Coronary artery (tissue), 2 donors: ENCODE results near the gene NLRC3.

Experiments used
- DNase-seq: peaks from one replicate; pipeline ENCODE4 v3.0.0-alpha.2; 2017; ENCODE audit warnings: low spot score
- H3K27ac ChIP-seq, 2 donors: fragments of 200-600 bp; sonication (generic); one replicate each; pipeline ENCODE4 v1.5.1; 2016 to 2019
- H3K4me3 ChIP-seq: fragments of 200-600 bp; sonication (generic); 2 replicates; pipeline ENCODE4 v1.5.1; 2016; ENCODE audit warnings: mild to moderate bottlenecking, moderate library complexity
- TF ChIP-seq, protein P1 (sequence below): fragments of 200-600 bp; sonication (generic); IDR thresholded peaks from one replicate; pipeline ENCODE4 v1.5.1; 2019; ENCODE audit warnings: antibody characterized with exemption

The NLRC3 gene

DNA sequence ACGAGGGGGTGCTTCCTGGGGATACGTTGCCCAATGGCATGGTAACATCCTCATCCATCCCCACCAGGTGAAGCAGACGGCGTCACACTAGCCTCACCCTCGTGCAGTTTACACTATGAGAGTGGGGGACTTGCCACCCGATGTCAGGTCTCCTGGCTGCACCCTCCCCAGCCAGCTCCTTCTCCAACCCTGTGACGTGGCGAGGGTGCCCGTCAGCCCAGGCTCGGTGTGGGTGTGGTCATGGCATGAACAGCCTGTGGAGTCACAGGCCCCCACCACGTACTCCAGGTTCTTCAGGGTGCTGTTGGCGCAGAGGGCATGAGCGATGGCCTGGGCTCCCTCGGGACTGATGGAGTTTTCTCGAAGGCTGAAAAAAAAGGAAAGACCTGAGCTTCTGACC lies 28.3 kb downstream of the NLRC3 start:
- DNase-seq = no peak
- Histone ChIP-seq H3K27ac (no peak overlapping the region), H3K4me3 (no peak overlapping the region)
- TF ChIP-seq, protein P1, sequence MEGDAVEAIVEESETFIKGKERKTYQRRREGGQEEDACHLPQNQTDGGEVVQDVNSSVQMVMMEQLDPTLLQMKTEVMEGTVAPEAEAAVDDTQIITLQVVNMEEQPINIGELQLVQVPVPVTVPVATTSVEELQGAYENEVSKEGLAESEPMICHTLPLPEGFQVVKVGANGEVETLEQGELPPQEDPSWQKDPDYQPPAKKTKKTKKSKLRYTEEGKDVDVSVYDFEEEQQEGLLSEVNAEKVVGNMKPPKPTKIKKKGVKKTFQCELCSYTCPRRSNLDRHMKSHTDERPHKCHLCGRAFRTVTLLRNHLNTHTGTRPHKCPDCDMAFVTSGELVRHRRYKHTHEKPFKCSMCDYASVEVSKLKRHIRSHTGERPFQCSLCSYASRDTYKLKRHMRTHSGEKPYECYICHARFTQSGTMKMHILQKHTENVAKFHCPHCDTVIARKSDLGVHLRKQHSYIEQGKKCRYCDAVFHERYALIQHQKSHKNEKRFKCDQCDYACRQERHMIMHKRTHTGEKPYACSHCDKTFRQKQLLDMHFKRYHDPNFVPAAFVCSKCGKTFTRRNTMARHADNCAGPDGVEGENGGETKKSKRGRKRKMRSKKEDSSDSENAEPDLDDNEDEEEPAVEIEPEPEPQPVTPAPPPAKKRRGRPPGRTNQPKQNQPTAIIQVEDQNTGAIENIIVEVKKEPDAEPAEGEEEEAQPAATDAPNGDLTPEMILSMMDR = no peak

DNA sequence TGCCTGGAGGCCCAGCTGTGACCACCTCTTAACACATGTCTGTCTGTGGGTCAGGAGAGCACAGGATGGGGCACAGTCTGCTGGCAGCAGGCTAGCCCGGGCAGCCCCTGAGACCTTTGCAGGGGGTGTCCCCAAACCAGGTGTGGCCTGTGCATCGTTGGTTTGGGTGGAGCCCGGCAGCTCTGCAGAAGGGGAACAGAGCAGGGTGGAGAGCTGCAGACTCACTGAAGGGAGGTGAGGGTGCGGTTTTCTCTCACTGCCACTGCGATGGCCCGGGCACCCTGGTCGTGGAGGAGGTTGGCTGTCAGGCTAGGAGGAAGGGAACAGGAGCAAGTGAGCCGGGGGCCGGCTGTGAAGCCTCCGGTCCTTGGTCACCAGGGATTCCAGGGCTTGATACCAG lies 28.8 kb downstream of the NLRC3 start:
- no peak for DNase-seq
- H3K4me3 ChIP-seq = no peak overlapping the region
- TF ChIP-seq, protein P1 = no peak
- no peak overlapping the region for H3K27ac ChIP-seq

- no peak for DNase-seq
- TF ChIP-seq, protein P1 = no peak
- Histone ChIP-seq H3K27ac (no peak overlapping the region), H3K4me3 (no peak overlapping the region)
Measured at GRCh38 chr16:3546986-3547682, 30.1 kb downstream of the NLRC3 start.

- Histone ChIP-seq H3K27ac (no peak overlapping the region), H3K4me3 (no peak overlapping the region)
- TF ChIP-seq, protein P1 = no peak
Measured at GRCh38 chr16:3542601-3543373, 34.4 kb downstream of the NLRC3 start.

DNA sequence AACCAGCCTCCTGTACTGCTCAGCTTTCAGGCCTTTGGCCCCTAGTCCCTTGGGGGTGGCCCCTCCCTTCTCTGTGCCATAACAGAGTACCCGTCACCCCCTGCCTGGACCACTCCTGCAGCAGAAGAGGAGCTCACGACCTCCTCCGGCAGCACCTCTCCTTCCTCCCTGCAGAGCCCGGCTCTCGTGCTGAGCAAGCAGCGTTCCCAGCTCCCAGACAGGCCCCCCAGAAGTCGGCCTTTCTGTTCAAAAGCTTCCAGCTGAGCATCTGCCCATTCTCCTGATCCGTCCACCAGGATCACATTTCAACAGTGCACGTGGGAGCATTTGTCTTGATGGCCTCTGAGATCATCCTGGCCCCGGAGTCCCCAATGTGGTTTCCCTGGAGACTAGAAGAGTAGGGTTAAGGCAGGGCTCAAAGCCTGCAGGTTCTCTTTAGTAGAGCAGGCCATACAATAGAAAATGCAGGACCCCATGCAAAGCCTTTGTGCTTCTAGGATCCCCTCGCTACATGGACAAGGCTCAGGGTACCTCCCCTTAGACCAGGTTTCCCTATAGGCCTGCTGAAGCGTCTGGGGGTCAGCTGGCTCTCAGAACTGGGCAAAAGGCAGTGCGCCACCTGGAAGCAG lies 35.6 kb downstream of the NLRC3 start:
- Histone ChIP-seq H3K4me3 (no peak overlapping the region), H3K27ac (no peak overlapping the region)
- DNase-seq = no peak
- TF ChIP-seq, protein P1 = no peak

More at GRCh38 chr16:3542601-3543373, 34.4 kb downstream of the NLRC3 start:
- no peak for DNase-seq

GRCh38 chr16:3538222-3538621 lies 39.0 kb downstream of the NLRC3 start:
- no peak overlapping the region for H3K27ac ChIP-seq

More at GRCh38 chr16:3538222-3538621, 39.0 kb downstream of the NLRC3 start:
- TF ChIP-seq, protein P1 = no peak
- no peak for DNase-seq
- H3K4me3 ChIP-seq = no peak overlapping the region
